IMR-90 (cell line): ENCODE data around the gene CLRN1.

Experiments
- CEBPB ChIP-seq: IDR thresholded peaks from 2 replicates; pipeline ENCODE4 v1.6.1; 2012; ENCODE audit warnings: low read depth, low read length, improper control_type of control experiment
- MAFK ChIP-seq: IDR thresholded peaks from 2 replicates; pipeline ENCODE4 v1.6.1; 2012; ENCODE audit warnings: low read depth, low read length, improper control_type of control experiment
- MXI1 ChIP-seq: IDR thresholded peaks from 2 replicates; pipeline ENCODE4 v1.6.1; 2012; ENCODE audit warnings: low read depth, mild to moderate bottlenecking, low read length, moderate library complexity, borderline replicate concordance
- POLR2A ChIP-seq: IDR thresholded peaks from 2 replicates; pipeline ENCODE4 v1.6.1; 2012; ENCODE audit warnings: mild to moderate bottlenecking, low read depth, low read length
- RAD21 ChIP-seq: IDR thresholded peaks from 2 replicates; pipeline ENCODE4 v1.6.1; 2012; ENCODE audit warnings: low read length, improper control_type of control experiment
- RCOR1 ChIP-seq: IDR thresholded peaks from 2 replicates; pipeline ENCODE4 v1.6.1; 2012; ENCODE audit warnings: mild to moderate bottlenecking, low read length, improper control_type of control experiment; ENCODE audit not compliant: insufficient replicate concordance
- RFX5 ChIP-seq: IDR thresholded peaks from 2 replicates; pipeline ENCODE4 v1.8.0; 2012; ENCODE audit warnings: low read depth, mild to moderate bottlenecking, low read length, moderate library complexity
- SMC3 ChIP-seq: fragments of 150-350 bp; IDR thresholded peaks from 2 replicates; pipeline ENCODE4 v1.6.1; 2016; ENCODE audit warnings: low read depth, mild to moderate bottlenecking, antibody characterized with exemption, low read length, moderate library complexity
- TF ChIP-seq, protein P1 (sequence below): conservative IDR thresholded peaks from 2 replicates; pipeline ENCODE4 v1.5.1; 2012; ENCODE audit warnings: mild to moderate bottlenecking, low read depth, low read length, improper control_type of control experiment
- TF ChIP-seq, protein P2 (sequence below): fragments of 150-350 bp; IDR thresholded peaks from 2 replicates; pipeline ENCODE4 v1.6.1; 2017; ENCODE audit warnings: mild to moderate bottlenecking, antibody characterized with exemption, low read length, low read depth
- TF ChIP-seq, protein P3 (sequence below): fragments of 150-350 bp; IDR thresholded peaks from 2 replicates; pipeline ENCODE4 v1.6.1; 2016; ENCODE audit warnings: low read depth, mild to moderate bottlenecking, low read length, moderate library complexity, borderline replicate concordance

DNA sequence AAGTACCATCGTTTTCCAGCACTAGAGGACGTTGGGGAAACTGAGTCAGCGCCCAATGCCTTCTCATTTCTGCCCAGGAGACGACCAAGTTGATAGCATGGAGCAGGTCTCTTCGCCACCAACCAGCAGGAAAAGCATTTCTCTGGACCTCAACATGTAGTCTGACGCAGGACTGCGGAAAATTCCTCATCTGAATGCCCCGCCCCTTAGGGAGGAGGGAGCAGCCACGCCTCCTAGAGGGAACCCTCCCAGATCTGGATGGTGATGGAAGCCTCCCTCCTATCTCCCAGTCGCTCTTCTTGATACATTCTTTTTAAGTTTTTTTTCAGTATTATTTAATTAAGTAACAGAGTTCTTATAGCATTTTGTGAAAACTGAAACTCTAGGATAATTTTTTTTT, 49.9 kb downstream of the CLRN1 start:
- TF ChIP-seq, protein P1, sequence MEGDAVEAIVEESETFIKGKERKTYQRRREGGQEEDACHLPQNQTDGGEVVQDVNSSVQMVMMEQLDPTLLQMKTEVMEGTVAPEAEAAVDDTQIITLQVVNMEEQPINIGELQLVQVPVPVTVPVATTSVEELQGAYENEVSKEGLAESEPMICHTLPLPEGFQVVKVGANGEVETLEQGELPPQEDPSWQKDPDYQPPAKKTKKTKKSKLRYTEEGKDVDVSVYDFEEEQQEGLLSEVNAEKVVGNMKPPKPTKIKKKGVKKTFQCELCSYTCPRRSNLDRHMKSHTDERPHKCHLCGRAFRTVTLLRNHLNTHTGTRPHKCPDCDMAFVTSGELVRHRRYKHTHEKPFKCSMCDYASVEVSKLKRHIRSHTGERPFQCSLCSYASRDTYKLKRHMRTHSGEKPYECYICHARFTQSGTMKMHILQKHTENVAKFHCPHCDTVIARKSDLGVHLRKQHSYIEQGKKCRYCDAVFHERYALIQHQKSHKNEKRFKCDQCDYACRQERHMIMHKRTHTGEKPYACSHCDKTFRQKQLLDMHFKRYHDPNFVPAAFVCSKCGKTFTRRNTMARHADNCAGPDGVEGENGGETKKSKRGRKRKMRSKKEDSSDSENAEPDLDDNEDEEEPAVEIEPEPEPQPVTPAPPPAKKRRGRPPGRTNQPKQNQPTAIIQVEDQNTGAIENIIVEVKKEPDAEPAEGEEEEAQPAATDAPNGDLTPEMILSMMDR = no peak
- no peak for TF ChIP-seq RFX5
- no peak for TF ChIP-seq POLR2A
- TF ChIP-seq SMC3 = no peak
- no peak for TF ChIP-seq MXI1
- TF ChIP-seq, protein P2, sequence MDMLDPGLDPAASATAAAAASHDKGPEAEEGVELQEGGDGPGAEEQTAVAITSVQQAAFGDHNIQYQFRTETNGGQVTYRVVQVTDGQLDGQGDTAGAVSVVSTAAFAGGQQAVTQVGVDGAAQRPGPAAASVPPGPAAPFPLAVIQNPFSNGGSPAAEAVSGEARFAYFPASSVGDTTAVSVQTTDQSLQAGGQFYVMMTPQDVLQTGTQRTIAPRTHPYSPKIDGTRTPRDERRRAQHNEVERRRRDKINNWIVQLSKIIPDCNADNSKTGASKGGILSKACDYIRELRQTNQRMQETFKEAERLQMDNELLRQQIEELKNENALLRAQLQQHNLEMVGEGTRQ = no peak
- TF ChIP-seq, protein P3, sequence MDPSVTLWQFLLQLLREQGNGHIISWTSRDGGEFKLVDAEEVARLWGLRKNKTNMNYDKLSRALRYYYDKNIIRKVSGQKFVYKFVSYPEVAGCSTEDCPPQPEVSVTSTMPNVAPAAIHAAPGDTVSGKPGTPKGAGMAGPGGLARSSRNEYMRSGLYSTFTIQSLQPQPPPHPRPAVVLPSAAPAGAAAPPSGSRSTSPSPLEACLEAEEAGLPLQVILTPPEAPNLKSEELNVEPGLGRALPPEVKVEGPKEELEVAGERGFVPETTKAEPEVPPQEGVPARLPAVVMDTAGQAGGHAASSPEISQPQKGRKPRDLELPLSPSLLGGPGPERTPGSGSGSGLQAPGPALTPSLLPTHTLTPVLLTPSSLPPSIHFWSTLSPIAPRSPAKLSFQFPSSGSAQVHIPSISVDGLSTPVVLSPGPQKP = no peak
- TF ChIP-seq RAD21 = no peak
- TF ChIP-seq MAFK = no peak
- no peak for TF ChIP-seq CEBPB
- TF ChIP-seq RCOR1 = no peak
